PC-9 (cell line): ENCODE results near the gene RPL29.

ENCODE experiments used
- EZH2 ChIP-seq: fragments of 200-600 bp; sonication (generic); IDR thresholded peaks from 2 replicates; pipeline ENCODE4 v1.8.0; 2017; ENCODE audit warnings: antibody characterized with exemption, low read depth
- TF ChIP-seq, protein P1 (sequence below): fragments of 200-600 bp; sonication (generic); conservative IDR thresholded peaks from 2 replicates; pipeline ENCODE4 v1.6.1; 2017; ENCODE audit warnings: mixed run types, antibody characterized with exemption, mild to moderate bottlenecking, moderate library complexity

DNA sequence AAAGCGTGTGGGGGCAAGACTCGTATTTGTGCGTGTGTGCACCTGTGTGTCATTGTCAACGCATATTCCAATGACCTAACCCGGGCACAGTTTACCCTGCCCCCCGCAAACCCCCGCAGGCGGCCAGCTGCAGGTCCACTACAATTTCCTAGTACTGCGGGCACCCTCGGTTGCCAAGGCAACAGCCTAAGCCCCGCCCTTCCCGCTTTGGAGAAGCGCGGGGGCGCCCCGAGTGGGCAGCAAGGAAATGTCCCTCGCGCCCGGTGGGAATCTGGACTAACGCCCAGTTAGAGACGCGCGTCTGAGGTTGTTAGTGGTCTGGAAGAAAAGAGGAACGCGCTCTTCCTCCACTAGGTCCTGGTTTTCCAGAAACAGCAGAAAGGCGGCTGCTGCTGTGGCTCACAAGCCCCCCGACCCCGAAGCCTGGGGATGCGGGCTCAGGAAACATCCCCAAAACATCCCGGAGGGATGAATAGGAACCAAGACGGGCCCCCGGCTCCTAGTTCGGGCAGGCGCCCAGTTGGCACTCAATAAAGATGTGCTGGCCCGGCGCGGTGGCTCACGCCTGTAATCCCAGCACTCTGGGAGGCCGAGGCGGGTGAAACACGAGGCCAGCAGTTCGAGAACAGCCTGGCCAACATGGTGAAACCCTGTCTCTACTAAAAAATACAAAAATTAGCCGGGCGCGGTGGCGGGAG, 19.7 kb downstream of the RPL29 start:
- TF ChIP-seq, protein P1, sequence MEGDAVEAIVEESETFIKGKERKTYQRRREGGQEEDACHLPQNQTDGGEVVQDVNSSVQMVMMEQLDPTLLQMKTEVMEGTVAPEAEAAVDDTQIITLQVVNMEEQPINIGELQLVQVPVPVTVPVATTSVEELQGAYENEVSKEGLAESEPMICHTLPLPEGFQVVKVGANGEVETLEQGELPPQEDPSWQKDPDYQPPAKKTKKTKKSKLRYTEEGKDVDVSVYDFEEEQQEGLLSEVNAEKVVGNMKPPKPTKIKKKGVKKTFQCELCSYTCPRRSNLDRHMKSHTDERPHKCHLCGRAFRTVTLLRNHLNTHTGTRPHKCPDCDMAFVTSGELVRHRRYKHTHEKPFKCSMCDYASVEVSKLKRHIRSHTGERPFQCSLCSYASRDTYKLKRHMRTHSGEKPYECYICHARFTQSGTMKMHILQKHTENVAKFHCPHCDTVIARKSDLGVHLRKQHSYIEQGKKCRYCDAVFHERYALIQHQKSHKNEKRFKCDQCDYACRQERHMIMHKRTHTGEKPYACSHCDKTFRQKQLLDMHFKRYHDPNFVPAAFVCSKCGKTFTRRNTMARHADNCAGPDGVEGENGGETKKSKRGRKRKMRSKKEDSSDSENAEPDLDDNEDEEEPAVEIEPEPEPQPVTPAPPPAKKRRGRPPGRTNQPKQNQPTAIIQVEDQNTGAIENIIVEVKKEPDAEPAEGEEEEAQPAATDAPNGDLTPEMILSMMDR: no peak
- no peak for TF ChIP-seq EZH2
